ENCODE data around the gene PKP2. TPM values are rescaled to one million over a fixed set of nuclear protein-coding genes. Genes with fewer than 3 reads are reported as not detected.
"Not testable (repeated sequence)": the region's sequence is repeated elsewhere in the genome, so short reads cannot be mapped to it uniquely, and the experiment has no call there.

Gene PKP2
- total and polyA plus RNA-seq, 7 donors = 2.5 to 7.8 (median 4.0) TPM

- Histone ChIP-seq H3K4me3 (no peak overlapping the region), H3K36me3 (ENCODE audit: insufficient read depth in 1 of 2, low read depth in 1 of 2) (peaks cover 0 to 6% of the 10 kb centered on the region in 2 donors), H3K27me3 (ENCODE audit: insufficient read depth in 3 of 3, low read length in 2 of 3) (no peaks in the 10 kb centered on the region), H3K4me1 (no peaks in the 10 kb centered on the region), H3K27ac (no peak overlapping the region), H3K9me3 (no peaks in the 10 kb centered on the region)
- TF ChIP-seq CTCF (IDR thresholded peaks at IDR 0.05) = no peak
- intact Hi-C loops (cut with DNase I) = no loop called here
- DNase-seq (no peak), ATAC-seq (no peak)
- 84 to 93% (median 91%) methylated on average over 2 of the region's 2 CpGs for WGBS, 3 donors
Measured at GRCh38 chr12:32864731-32865130, 31.8 kb downstream of the PKP2 start.

GRCh38 chr12:32863128-32863527, 33.4 kb downstream of the PKP2 start:
- no peaks in the 10 kb centered on the region for H3K4me1 ChIP-seq
- H3K27ac ChIP-seq = no peak overlapping the region
- no peaks in the 10 kb centered on the region for H3K27me3 ChIP-seq (ENCODE audit: insufficient read depth in 3 of 3, low read length in 2 of 3)
- no peak overlapping the region for H3K4me3 ChIP-seq
- ATAC-seq (no peak), DNase-seq (no peak)
- peaks cover 0 to 5% of the 10 kb centered on the region in 2 donors for H3K36me3 ChIP-seq (ENCODE audit: insufficient read depth in 1 of 2, low read depth in 1 of 2)
- H3K9me3 ChIP-seq = no peaks in the 10 kb centered on the region
- 89 to 93% (median 93%) methylated on average over 7 of the region's 7 CpGs for WGBS, 3 donors
- intact Hi-C loops (cut with DNase I) = no loop called here
- no peak for TF ChIP-seq CTCF (IDR thresholded peaks at IDR 0.05)

- H3K4me1 ChIP-seq; H3K9me3 ChIP-seq; H3K27me3 ChIP-seq (ENCODE audit: insufficient read depth in 3 of 3, low read length in 2 of 3); DNase-seq; intact Hi-C loops (cut with DNase I); ATAC-seq; H3K36me3 ChIP-seq (ENCODE audit: insufficient read depth in 1 of 2, low read depth in 1 of 2); H3K27ac ChIP-seq; H3K4me3 ChIP-seq: not testable (repeated sequence)
- WGBS, 3 donors = 79 to 97% (median 96%) methylated on average over 2 of the region's 2 CpGs
Measured at GRCh38 chr12:32861658-32862057, 34.9 kb downstream of the PKP2 start.

- Histone ChIP-seq H3K9me3 (no peaks in the 10 kb centered on the region), H3K4me1 (no peaks in the 10 kb centered on the region), H3K27ac (no peak overlapping the region), H3K27me3 (ENCODE audit: insufficient read depth in 3 of 3, low read length in 2 of 3) (no peaks in the 10 kb centered on the region), H3K36me3 (ENCODE audit: insufficient read depth in 1 of 2, low read depth in 1 of 2) (no peaks in the 10 kb centered on the region), H3K4me3 (no peak overlapping the region)
- ATAC-seq = no peak
- no peak for DNase-seq
- no peak for TF ChIP-seq CTCF (IDR thresholded peaks at IDR 0.05)
- intact Hi-C loops (cut with DNase I) = no loop called here
Measured at GRCh38 chr12:32860192-32860591, 36.4 kb downstream of the PKP2 start.

GRCh38 chr12:32859389-32859788, 37.2 kb downstream of the PKP2 start:
- ATAC-seq (no peak), DNase-seq (no peak)
- H3K9me3 ChIP-seq = no peaks in the 10 kb centered on the region
- H3K27me3 ChIP-seq (ENCODE audit: insufficient read depth in 3 of 3, low read length in 2 of 3) = no peaks in the 10 kb centered on the region
- no peak for TF ChIP-seq CTCF (IDR thresholded peaks at IDR 0.05)
- no peak overlapping the region for H3K27ac ChIP-seq
- H3K4me3 ChIP-seq = no peak overlapping the region
- no peaks in the 10 kb centered on the region for H3K4me1 ChIP-seq
- no peaks in the 10 kb centered on the region for H3K36me3 ChIP-seq (ENCODE audit: insufficient read depth in 1 of 2, low read depth in 1 of 2)
- intact Hi-C loops (cut with DNase I) = no loop called here
- WGBS, 3 donors = 77 to 84% (median 77%) methylated on average over 1 of the region's 1 CpG

Data from psoas muscle (tissue), 8 donors.